H9 (cell line): ENCODE results near the gene MRPL20. TPM values are rescaled to one million over a fixed set of nuclear protein-coding genes. Genes with fewer than 3 reads are reported as not detected.
A peak's percentile ranks its signal among the peaks of the same experiment; 100 is the strongest.

ENCODE experiments used
- DNase-seq: peaks from one replicate; pipeline ENCODE4 v3.0.0-alpha.2; 2017
- H2AFZ ChIP-seq: one replicate; pipeline ENCODE4 v1.6.1; 2013; ENCODE audit warnings: mild to moderate bottlenecking, low read length, control low read depth, moderate library complexity
- H2AK5ac ChIP-seq: 2 replicates; pipeline ENCODE4 v1.6.1; 2013; ENCODE audit warnings: low read length, control low read depth, mixed read lengths; ENCODE audit not compliant: insufficient read length
- H2BK120ac ChIP-seq: one replicate; pipeline ENCODE4 v1.6.1; 2013; ENCODE audit warnings: low read depth, mild to moderate bottlenecking, low read length, control low read depth, inconsistent platforms; ENCODE audit not compliant: poor library complexity, severe bottlenecking
- H2BK12ac ChIP-seq: 2 replicates; pipeline ENCODE4 v1.6.1; 2013; ENCODE audit warnings: low read length, control low read depth, mixed read lengths, low read depth; ENCODE audit not compliant: insufficient read length
- H2BK15ac ChIP-seq: 2 replicates; pipeline ENCODE4 v1.6.1; 2013; ENCODE audit warnings: low read depth, low read length, control low read depth
- H2BK20ac ChIP-seq: one replicate; pipeline ENCODE4 v1.6.1; 2013; ENCODE audit warnings: low read depth, mild to moderate bottlenecking, low read length, control low read depth, inconsistent platforms; ENCODE audit not compliant: poor library complexity, severe bottlenecking
- H2BK5ac ChIP-seq: 2 replicates; pipeline ENCODE4 v1.6.1; 2013; ENCODE audit warnings: low read length, control low read depth, mixed read lengths; ENCODE audit not compliant: insufficient read length
- H3K14ac ChIP-seq: 2 replicates; pipeline ENCODE4 v1.6.1; 2013; ENCODE audit warnings: low read length, control low read depth; ENCODE audit not compliant: insufficient read depth
- H3K18ac ChIP-seq: 2 replicates; pipeline ENCODE4 v1.6.1; 2013; ENCODE audit warnings: low read depth, mild to moderate bottlenecking, mixed read lengths, low read length, control low read depth; ENCODE audit not compliant: insufficient read length
- H3K23ac ChIP-seq: 2 replicates; pipeline ENCODE4 v1.6.1; 2013; ENCODE audit warnings: low read length, control low read depth, mixed read lengths, low read depth; ENCODE audit not compliant: insufficient read length
- H3K23me2 ChIP-seq: 2 replicates; pipeline ENCODE4 v1.6.1; 2013; ENCODE audit warnings: low read depth, mild to moderate bottlenecking, mixed read lengths, low read length, control low read depth; ENCODE audit not compliant: insufficient read length, poor library complexity, severe bottlenecking
- H3K27ac ChIP-seq: 2 replicates; pipeline ENCODE4 v1.5.1; 2013; ENCODE audit warnings: low read length, control low read depth, mixed read lengths, low read depth; ENCODE audit not compliant: insufficient read length
- H3K27me3 ChIP-seq: 2 replicates; pipeline ENCODE4 v1.6.1; 2013; ENCODE audit warnings: low read length, control low read depth, inconsistent platforms; ENCODE audit not compliant: insufficient read depth
- H3K4ac ChIP-seq: 2 replicates; pipeline ENCODE4 v1.6.1; 2013; ENCODE audit warnings: low read depth, mild to moderate bottlenecking, control low read depth, inconsistent platforms, low read length, moderate library complexity
- H3K4me1 ChIP-seq: 2 replicates; pipeline ENCODE4 v1.6.1; 2013; ENCODE audit warnings: low read length, control low read depth, inconsistent platforms; ENCODE audit not compliant: insufficient read depth
- H3K4me2 ChIP-seq: 2 replicates; pipeline ENCODE4 v1.6.1; 2013; ENCODE audit warnings: low read length, control low read depth, mixed read lengths; ENCODE audit not compliant: insufficient read length, insufficient read depth
- H3K56ac ChIP-seq: 2 replicates; pipeline ENCODE4 v1.6.1; 2013; ENCODE audit warnings: low read depth, mild to moderate bottlenecking, mixed read lengths, low read length, control low read depth; ENCODE audit not compliant: insufficient read length
- H3K79me1 ChIP-seq: 2 replicates; pipeline ENCODE4 v1.6.1; 2013; ENCODE audit warnings: low read depth, mild to moderate bottlenecking, moderate library complexity, low read length, control low read depth, inconsistent platforms; ENCODE audit not compliant: insufficient read depth, poor library complexity, severe bottlenecking
- H3K79me2 ChIP-seq: 2 replicates; pipeline ENCODE4 v1.6.1; 2013; ENCODE audit warnings: low read length, control low read depth, inconsistent platforms; ENCODE audit not compliant: insufficient read depth
- H3K9ac ChIP-seq: 2 replicates; pipeline ENCODE4 v1.6.1; 2013; ENCODE audit warnings: low read length, control low read depth, mixed read lengths; ENCODE audit not compliant: insufficient read length; ENCODE audit errors: extremely low read depth
- H3K9me3 ChIP-seq: one replicate; pipeline ENCODE4 v1.6.1; 2013; ENCODE audit warnings: low read depth, low read length, inconsistent platforms; ENCODE audit not compliant: control insufficient read depth
- H3T11ph ChIP-seq: one replicate; pipeline ENCODE4 v1.6.1; 2013; ENCODE audit warnings: mild to moderate bottlenecking, low read length, control low read depth, inconsistent platforms
- H4K20me1 ChIP-seq: one replicate; pipeline ENCODE4 v1.6.1; 2013; ENCODE audit not compliant: control insufficient read depth, insufficient read length, insufficient read depth
- H4K5ac ChIP-seq: 2 replicates; pipeline ENCODE4 v1.6.1; 2013; ENCODE audit warnings: low read depth, mild to moderate bottlenecking, mixed read lengths, low read length, control low read depth; ENCODE audit not compliant: insufficient read length
- H4K8ac ChIP-seq: replicated peaks from 2 replicates; pipeline ENCODE4 v1.6.1; 2013; ENCODE audit warnings: low read length, control low read depth, mixed read lengths, low read depth; ENCODE audit not compliant: insufficient read length
- H4K91ac ChIP-seq: 2 replicates; pipeline ENCODE4 v1.6.1; 2013; ENCODE audit warnings: low read depth, mild to moderate bottlenecking, moderate library complexity, mixed read lengths, low read length, control low read depth; ENCODE audit not compliant: insufficient read length
- H3K27ac Mint-ChIP-seq, 3 experiments: 2 replicates in 2 of 3; 3 replicates in 1 of 3; pipeline ENCODE4 v1.8.0; 2020 to 2021; ENCODE audit warnings: mixed read lengths in 3 of 3, mild to moderate bottlenecking in 1 of 3, moderate library complexity in 1 of 3
- H3K27me3 Mint-ChIP-seq: 2 replicates; pipeline ENCODE4 v1.8.0; 2021; ENCODE audit warnings: low read depth, mild to moderate bottlenecking, moderate library complexity, mixed read lengths
- H3K36me3 Mint-ChIP-seq, 3 experiments: 2 replicates in 2 of 3; 3 replicates in 1 of 3; pipeline ENCODE4 v1.8.0; 2020 to 2021; ENCODE audit warnings: low read depth in 3 of 3, mixed read lengths in 3 of 3; ENCODE audit not compliant: insufficient read depth in 1 of 3
- H3K4me1 Mint-ChIP-seq, 2 experiments: 2 replicates each; pipeline ENCODE4 v1.8.0; 2020; ENCODE audit warnings: mixed read lengths in 2 of 2
- H3K4me3 Mint-ChIP-seq, 2 experiments: 2 replicates in 1 of 2; 3 replicates in 1 of 2; pipeline ENCODE4 v1.8.0; 2020 to 2021; ENCODE audit warnings: mild to moderate bottlenecking in 2 of 2, mixed read lengths in 2 of 2, moderate library complexity in 1 of 2
- H3K9me3 Mint-ChIP-seq, 2 experiments: 2 replicates in 1 of 2; 3 replicates in 1 of 2; pipeline ENCODE4 v1.8.0; 2020; ENCODE audit warnings: mild to moderate bottlenecking in 2 of 2, mixed read lengths in 2 of 2, moderate library complexity in 1 of 2
- CTCF ChIP-seq: fragments of 200-600 bp; sonication (generic); conservative IDR thresholded peaks from 3 replicates; pipeline ENCODE4 v1.8.0; 2021; ENCODE audit warnings: antibody characterized with exemption, mild to moderate bottlenecking
- WGBS: extraction: QIAGEN DNeasy Blood & Tissue Kit; methylation state at CpG from one replicate; pipeline ENCODE4 v1.1.7; 2013; ENCODE audit warnings: missing lambda C conversion rate, low lambda C conversion rate, mixed read lengths; ENCODE audit not compliant: insufficient read length; ENCODE audit errors: extremely low coverage; 5-methylcytosine and 5-hydroxymethylcytosine counted together
- total RNA-seq: library from RNA; stranded (reverse); gene quantifications from 2 replicates; pipeline ENCODE4 v1.2.1, GENCODE V29; 2021

MRPL20 gene
- total RNA-seq, 1 experiment from 2014 or later: 162 TPM

GRCh38 chr1:1432951-1433803, 26.1 kb upstream of the MRPL20 start:
- Histone ChIP-seq H3K9me3 (no peaks in the 10 kb centered on the region), H3K79me2 (peaks cover 2% of the 10 kb centered on the region; the same call in 1 of the 2 replicates), H3K23me2 (peaks cover 10% of the 10 kb centered on the region), H3K27ac (no peak overlapping the region), H3K4me2 (peak overlapping the region; percentile 28), H3K79me1 (no peaks in the 10 kb centered on the region), H3K4ac (no peak overlapping the region), H2BK12ac (no peak overlapping the region), H2BK15ac (no peak overlapping the region), H2BK5ac (no peak overlapping the region), H3T11ph (no peak overlapping the region), H3K18ac (peak overlapping the region; percentile 61), H2BK20ac (no peak overlapping the region), H4K8ac (no peak overlapping the region), H3K14ac (peak overlapping the region; percentile 41), H3K27me3 (no peaks in the 10 kb centered on the region), H3K9ac (no peak overlapping the region), H3K23ac (no peak overlapping the region), H4K5ac (no peak overlapping the region), H2AK5ac (no peak overlapping the region), H3K4me1 (peaks cover 2% of the 10 kb centered on the region; the same call in 1 of the 2 replicates), H2AFZ (no peak overlapping the region), H2BK120ac (no peak overlapping the region), H4K20me1 (no peaks in the 10 kb centered on the region), H4K91ac (no peak overlapping the region), H3K56ac (no peak overlapping the region)
- H3K4me1 Mint-ChIP-seq: peaks cover 31 to 46% of the 10 kb centered on the region in 2 experiments
- H3K4me3 Mint-ChIP-seq: peak overlapping the region; percentile 26 to 42; a peak in 4 of 5 replicates
- H3K27me3 Mint-ChIP-seq: no peaks in the 10 kb centered on the region
- peak; percentile 82 for DNase-seq
- TF ChIP-seq CTCF: no peak
- peak overlapping the region in 2 of 3 experiments; percentile 22 to 85; a peak in 3 of 7 replicates for H3K27ac Mint-ChIP-seq
- WGBS: no CpG with 5 or more reads among the region's 34 CpGs
- peaks cover 3 to 4% of the 10 kb centered on the region in 2 experiments; a peak in 4 of 5 replicates for H3K9me3 Mint-ChIP-seq
- peaks cover 3 to 5% (median 4%) of the 10 kb centered on the region in 3 experiments; a peak in 5 of 7 replicates for H3K36me3 Mint-ChIP-seq
